Gastrocnemius medialis (tissue), 4 donors: ENCODE measurements around the gene LRRC4C.

Source experiments
- CTCF ChIP-seq, 5 experiments: fragments of 450-650 bp in 3 of 5; fragments of 200-600 bp in 2 of 5; sonication (generic) in 2 of 5; IDR thresholded peaks in 4 of 5; conservative IDR thresholded peaks in 1 of 5; 1 replicate in 4 of 5; 2 replicates in 1 of 5; pipeline ENCODE4 v1.5.1; 2016 to 2019; ENCODE audit warnings: antibody characterized with exemption in 5 of 5, mild to moderate bottlenecking in 3 of 5, moderate library complexity in 3 of 5
- POLR2A ChIP-seq, 2 donors: fragments of 450-650 bp; IDR thresholded peaks; one replicate each; pipeline ENCODE4 v1.6.1; 2017; ENCODE audit warnings: antibody characterized with exemption in 2 of 2, mild to moderate bottlenecking in 2 of 2, moderate library complexity in 2 of 2

GRCh38 chr11:40118780-40119179 is 1340.7 kb downstream of the LRRC4C start:
- TF ChIP-seq CTCF (IDR thresholded peaks at IDR 0.05 in 4 of 5, conservative IDR thresholded peaks at IDR 0.05 in 1 of 5): no peak
- TF ChIP-seq POLR2A (IDR thresholded peaks at IDR 0.05): no peak
